ENCODE measurements around the gene IL20RB.

DNA sequence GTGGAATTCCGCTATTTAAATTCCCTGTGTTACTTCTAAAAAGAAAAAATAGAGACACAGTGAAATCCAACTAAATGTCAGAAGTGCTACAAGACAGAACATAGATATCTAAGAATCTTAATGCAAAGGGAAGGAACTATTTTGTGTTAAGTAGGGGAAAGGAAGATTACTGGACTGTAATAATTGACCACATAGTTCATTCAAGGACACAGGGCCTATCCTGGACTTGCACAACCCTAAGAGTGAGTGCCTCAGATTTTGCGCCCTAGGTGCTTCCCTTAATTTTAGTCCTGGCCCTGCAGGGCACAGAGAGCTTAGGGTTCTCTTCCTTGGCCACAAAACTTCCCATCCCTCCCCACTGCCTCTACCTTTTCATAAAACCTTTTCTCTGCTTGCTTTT lies 3.5 kb upstream of the IL20RB start:
- TF ChIP-seq, protein P1, sequence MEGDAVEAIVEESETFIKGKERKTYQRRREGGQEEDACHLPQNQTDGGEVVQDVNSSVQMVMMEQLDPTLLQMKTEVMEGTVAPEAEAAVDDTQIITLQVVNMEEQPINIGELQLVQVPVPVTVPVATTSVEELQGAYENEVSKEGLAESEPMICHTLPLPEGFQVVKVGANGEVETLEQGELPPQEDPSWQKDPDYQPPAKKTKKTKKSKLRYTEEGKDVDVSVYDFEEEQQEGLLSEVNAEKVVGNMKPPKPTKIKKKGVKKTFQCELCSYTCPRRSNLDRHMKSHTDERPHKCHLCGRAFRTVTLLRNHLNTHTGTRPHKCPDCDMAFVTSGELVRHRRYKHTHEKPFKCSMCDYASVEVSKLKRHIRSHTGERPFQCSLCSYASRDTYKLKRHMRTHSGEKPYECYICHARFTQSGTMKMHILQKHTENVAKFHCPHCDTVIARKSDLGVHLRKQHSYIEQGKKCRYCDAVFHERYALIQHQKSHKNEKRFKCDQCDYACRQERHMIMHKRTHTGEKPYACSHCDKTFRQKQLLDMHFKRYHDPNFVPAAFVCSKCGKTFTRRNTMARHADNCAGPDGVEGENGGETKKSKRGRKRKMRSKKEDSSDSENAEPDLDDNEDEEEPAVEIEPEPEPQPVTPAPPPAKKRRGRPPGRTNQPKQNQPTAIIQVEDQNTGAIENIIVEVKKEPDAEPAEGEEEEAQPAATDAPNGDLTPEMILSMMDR (IDR thresholded peaks at IDR 0.05; ENCODE audit: low read depth, low read length): no peak
- no peak for TF ChIP-seq EZH2phosphoT487 (IDR thresholded peaks at IDR 0.05; ENCODE audit: low read depth)

All from OCI-LY3 (cell line).